Fibroblast of lung (primary cell): ENCODE measurements around the gene CMA1.

ENCODE experiments used
- EZH2 ChIP-seq: IDR thresholded peaks from 2 replicates; pipeline ENCODE4 v1.5.1; 2012; ENCODE audit warnings: low read length, control low read depth, mild to moderate bottlenecking; ENCODE audit errors: missing control alignments
- TF ChIP-seq, protein P1 (sequence below), 2 donors: IDR thresholded peaks in 1 of 2; conservative IDR thresholded peaks in 1 of 2; 1 replicate in 1 of 2; 2 replicates in 1 of 2; pipeline ENCODE4 v1.5.1; 2011 to 2012; ENCODE audit warnings: low read length in 2 of 2, control low read depth in 1 of 2, inconsistent platforms in 1 of 2, low read depth in 1 of 2, mild to moderate bottlenecking in 1 of 2

DNA sequence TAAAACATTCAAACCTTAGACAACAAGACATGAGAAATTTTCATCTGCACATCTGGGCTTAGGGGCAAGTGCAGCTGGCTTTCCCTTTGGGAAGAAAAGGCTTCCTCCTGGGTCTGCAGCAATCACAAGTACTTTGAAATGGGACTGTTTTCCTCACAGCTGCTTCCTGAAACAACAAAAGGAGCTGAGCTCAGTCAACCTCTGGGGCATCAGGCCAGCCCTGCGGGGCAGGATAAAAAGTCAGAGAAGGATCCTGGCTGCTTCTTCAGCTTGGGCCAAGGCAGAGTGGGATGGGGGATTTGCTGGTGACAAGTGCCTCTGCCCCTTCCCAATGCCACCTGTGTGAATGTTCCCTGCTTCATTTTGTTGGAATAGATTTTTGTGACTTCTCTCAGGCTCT lies 49.3 kb downstream of the CMA1 start:
- TF ChIP-seq, protein P1, sequence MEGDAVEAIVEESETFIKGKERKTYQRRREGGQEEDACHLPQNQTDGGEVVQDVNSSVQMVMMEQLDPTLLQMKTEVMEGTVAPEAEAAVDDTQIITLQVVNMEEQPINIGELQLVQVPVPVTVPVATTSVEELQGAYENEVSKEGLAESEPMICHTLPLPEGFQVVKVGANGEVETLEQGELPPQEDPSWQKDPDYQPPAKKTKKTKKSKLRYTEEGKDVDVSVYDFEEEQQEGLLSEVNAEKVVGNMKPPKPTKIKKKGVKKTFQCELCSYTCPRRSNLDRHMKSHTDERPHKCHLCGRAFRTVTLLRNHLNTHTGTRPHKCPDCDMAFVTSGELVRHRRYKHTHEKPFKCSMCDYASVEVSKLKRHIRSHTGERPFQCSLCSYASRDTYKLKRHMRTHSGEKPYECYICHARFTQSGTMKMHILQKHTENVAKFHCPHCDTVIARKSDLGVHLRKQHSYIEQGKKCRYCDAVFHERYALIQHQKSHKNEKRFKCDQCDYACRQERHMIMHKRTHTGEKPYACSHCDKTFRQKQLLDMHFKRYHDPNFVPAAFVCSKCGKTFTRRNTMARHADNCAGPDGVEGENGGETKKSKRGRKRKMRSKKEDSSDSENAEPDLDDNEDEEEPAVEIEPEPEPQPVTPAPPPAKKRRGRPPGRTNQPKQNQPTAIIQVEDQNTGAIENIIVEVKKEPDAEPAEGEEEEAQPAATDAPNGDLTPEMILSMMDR (conservative IDR thresholded peaks at IDR 0.05 in 1 of 2, IDR thresholded peaks at IDR 0.05 in 1 of 2; ENCODE audit: low read depth in 1 of 2, low read length in 2 of 2) = no peak
- TF ChIP-seq EZH2 = no peak
